Measurements from ENCODE around the gene NID1. TPM values are rescaled to one million over a fixed set of nuclear protein-coding genes. Genes with fewer than 3 reads are reported as not detected.
"Not testable (repeated sequence)": the region's sequence is repeated elsewhere in the genome, so short reads cannot be mapped to it uniquely, and the experiment has no call there.

NID1 gene
- polyA plus RNA-seq, 2 donors, result 3.9 to 11.6 TPM

GRCh38 chr1:236103646-236104218 is 38.8 kb upstream of the NID1 start:
- H3K36me3 ChIP-seq (ENCODE audit: control insufficient read depth in 2 of 2, insufficient read depth in 2 of 2, low read length in 1 of 2), result no peaks in the 10 kb centered on the region
- no peaks in the 10 kb centered on the region for H3K4me1 ChIP-seq (ENCODE audit: control insufficient read depth in 2 of 2, insufficient read depth in 2 of 2, low read length in 1 of 2)
- WGBS, 2 donors, result 19 to 22% methylated on average over 13 of the region's 13 CpGs
- H3K4me3 ChIP-seq (ENCODE audit: low read depth in 1 of 2, low read length in 2 of 2), result no peak overlapping the region
- no peaks in the 10 kb centered on the region for H3K27me3 ChIP-seq (ENCODE audit: control insufficient read depth in 1 of 2, insufficient read depth in 2 of 2, low read length in 2 of 2)
- H3K9me3 ChIP-seq (ENCODE audit: control insufficient read depth in 2 of 2, insufficient read depth in 1 of 2, low read depth in 1 of 2, low read length in 1 of 2), result no peaks in the 10 kb centered on the region
- no peak overlapping the region for H3K27ac ChIP-seq (ENCODE audit: low read depth in 2 of 2, low read length in 1 of 2)

GRCh38 chr1:236103059-236103458 is 38.2 kb upstream of the NID1 start:
- H3K4me1 ChIP-seq (ENCODE audit: control insufficient read depth in 2 of 2, insufficient read depth in 2 of 2, low read length in 1 of 2), result no peaks in the 10 kb centered on the region
- no peak overlapping the region for H3K4me3 ChIP-seq (ENCODE audit: low read depth in 1 of 2, low read length in 2 of 2)
- H3K27ac ChIP-seq (ENCODE audit: low read depth in 2 of 2, low read length in 1 of 2), result no peak overlapping the region
- H3K36me3 ChIP-seq (ENCODE audit: control insufficient read depth in 2 of 2, insufficient read depth in 2 of 2, low read length in 1 of 2), result no peaks in the 10 kb centered on the region
- WGBS, 2 donors, result 30 to 39% methylated on average over 7 of the region's 7 CpGs
- no peaks in the 10 kb centered on the region for H3K27me3 ChIP-seq (ENCODE audit: control insufficient read depth in 1 of 2, insufficient read depth in 2 of 2, low read length in 2 of 2)
- H3K9me3 ChIP-seq (ENCODE audit: control insufficient read depth in 2 of 2, insufficient read depth in 1 of 2, low read depth in 1 of 2, low read length in 1 of 2), result no peaks in the 10 kb centered on the region

- H3K4me3 ChIP-seq (ENCODE audit: low read depth in 1 of 2, low read length in 2 of 2), result no peak overlapping the region
- H3K4me1 ChIP-seq (ENCODE audit: control insufficient read depth in 2 of 2, insufficient read depth in 2 of 2, low read length in 1 of 2), result no peaks in the 10 kb centered on the region
- H3K36me3 ChIP-seq (ENCODE audit: control insufficient read depth in 2 of 2, insufficient read depth in 2 of 2, low read length in 1 of 2), result no peaks in the 10 kb centered on the region
- H3K27ac ChIP-seq (ENCODE audit: low read depth in 2 of 2, low read length in 1 of 2), result no peak overlapping the region
- H3K9me3 ChIP-seq (ENCODE audit: control insufficient read depth in 2 of 2, insufficient read depth in 1 of 2, low read depth in 1 of 2, low read length in 1 of 2), result no peaks in the 10 kb centered on the region
- no peaks in the 10 kb centered on the region for H3K27me3 ChIP-seq (ENCODE audit: control insufficient read depth in 1 of 2, insufficient read depth in 2 of 2, low read length in 2 of 2)
- 79 to 83% methylated on average over 11 of the region's 11 CpGs for WGBS, 2 donors
These were observed 37.7 kb upstream of the NID1 start for GRCh38 chr1:236102611-236103010.

- Histone ChIP-seq H3K4me1 (ENCODE audit: control insufficient read depth in 2 of 2, insufficient read depth in 2 of 2, low read length in 1 of 2) (no peaks in the 10 kb centered on the region), H3K4me3 (ENCODE audit: low read depth in 1 of 2, low read length in 2 of 2) (no peak overlapping the region), H3K27me3 (ENCODE audit: control insufficient read depth in 1 of 2, insufficient read depth in 2 of 2, low read length in 2 of 2) (no peaks in the 10 kb centered on the region), H3K27ac (ENCODE audit: low read depth in 2 of 2, low read length in 1 of 2) (no peak overlapping the region), H3K9me3 (ENCODE audit: control insufficient read depth in 2 of 2, insufficient read depth in 1 of 2, low read depth in 1 of 2, low read length in 1 of 2) (peaks cover 4 to 6% of the 10 kb centered on the region in 2 donors), H3K36me3 (ENCODE audit: control insufficient read depth in 2 of 2, insufficient read depth in 2 of 2, low read length in 1 of 2) (no peaks in the 10 kb centered on the region)
- WGBS, 2 donors, result 87 to 88% methylated on average over 10 of the region's 10 CpGs
These were observed 36.6 kb upstream of the NID1 start for GRCh38 chr1:236101233-236102200.

- no peaks in the 10 kb centered on the region for H3K36me3 ChIP-seq (ENCODE audit: control insufficient read depth in 2 of 2, insufficient read depth in 2 of 2, low read length in 1 of 2)
- WGBS, 2 donors, result 93 to 95% methylated on average over 15 of the region's 15 CpGs
- no peaks in the 10 kb centered on the region for H3K4me1 ChIP-seq (ENCODE audit: control insufficient read depth in 2 of 2, insufficient read depth in 2 of 2, low read length in 1 of 2)
- H3K4me3 ChIP-seq (ENCODE audit: low read depth in 1 of 2, low read length in 2 of 2), result no peak overlapping the region
- no peak overlapping the region for H3K27ac ChIP-seq (ENCODE audit: low read depth in 2 of 2, low read length in 1 of 2)
- peaks cover 4 to 6% of the 10 kb centered on the region in 2 donors for H3K9me3 ChIP-seq (ENCODE audit: control insufficient read depth in 2 of 2, insufficient read depth in 1 of 2, low read depth in 1 of 2, low read length in 1 of 2)
- H3K27me3 ChIP-seq (ENCODE audit: control insufficient read depth in 1 of 2, insufficient read depth in 2 of 2, low read length in 2 of 2), result no peaks in the 10 kb centered on the region
These were observed 35.9 kb upstream of the NID1 start for GRCh38 chr1:236100799-236101198.

- WGBS, 2 donors, result 32 to 53% methylated on average over 12 of the region's 12 CpGs
- no peaks in the 10 kb centered on the region for H3K36me3 ChIP-seq (ENCODE audit: control insufficient read depth in 2 of 2, insufficient read depth in 2 of 2, low read length in 1 of 2)
These were observed 34.6 kb upstream of the NID1 start for GRCh38 chr1:236099355-236099974.

GRCh38 chr1:236098267-236098666 is 33.4 kb upstream of the NID1 start:
- WGBS, 2 donors, result 98 to 100% methylated on average over 1 of the region's 1 CpG
- H3K4me3 ChIP-seq (ENCODE audit: low read depth in 1 of 2, low read length in 2 of 2), result no peak overlapping the region
- H3K27ac ChIP-seq (ENCODE audit: low read depth in 2 of 2, low read length in 1 of 2), result no peak overlapping the region
- H3K9me3 ChIP-seq (ENCODE audit: control insufficient read depth in 2 of 2, insufficient read depth in 1 of 2, low read depth in 1 of 2, low read length in 1 of 2), result peaks cover 4 to 6% of the 10 kb centered on the region in 2 donors
- no peaks in the 10 kb centered on the region for H3K4me1 ChIP-seq (ENCODE audit: control insufficient read depth in 2 of 2, insufficient read depth in 2 of 2, low read length in 1 of 2)
- no peaks in the 10 kb centered on the region for H3K27me3 ChIP-seq (ENCODE audit: control insufficient read depth in 1 of 2, insufficient read depth in 2 of 2, low read length in 2 of 2)
- H3K36me3 ChIP-seq (ENCODE audit: control insufficient read depth in 2 of 2, insufficient read depth in 2 of 2, low read length in 1 of 2), result no peaks in the 10 kb centered on the region

More at GRCh38 chr1:236099355-236099974, 34.6 kb upstream of the NID1 start:
- no peak overlapping the region for H3K27ac ChIP-seq (ENCODE audit: low read depth in 2 of 2, low read length in 1 of 2)
- peaks cover 4 to 6% of the 10 kb centered on the region in 2 donors for H3K9me3 ChIP-seq (ENCODE audit: control insufficient read depth in 2 of 2, insufficient read depth in 1 of 2, low read depth in 1 of 2, low read length in 1 of 2)
- H3K4me1 ChIP-seq (ENCODE audit: control insufficient read depth in 2 of 2, insufficient read depth in 2 of 2, low read length in 1 of 2), result no peaks in the 10 kb centered on the region
- H3K4me3 ChIP-seq (ENCODE audit: low read depth in 1 of 2, low read length in 2 of 2), result no peak overlapping the region
- no peaks in the 10 kb centered on the region for H3K27me3 ChIP-seq (ENCODE audit: control insufficient read depth in 1 of 2, insufficient read depth in 2 of 2, low read length in 2 of 2)

- not testable (repeated sequence) for H3K9me3 ChIP-seq (ENCODE audit: control insufficient read depth in 2 of 2, insufficient read depth in 1 of 2, low read depth in 1 of 2, low read length in 1 of 2); H3K27me3 ChIP-seq (ENCODE audit: control insufficient read depth in 1 of 2, insufficient read depth in 2 of 2, low read length in 2 of 2); H3K36me3 ChIP-seq (ENCODE audit: control insufficient read depth in 2 of 2, insufficient read depth in 2 of 2, low read length in 1 of 2); H3K4me1 ChIP-seq (ENCODE audit: control insufficient read depth in 2 of 2, insufficient read depth in 2 of 2, low read length in 1 of 2); H3K4me3 ChIP-seq (ENCODE audit: low read depth in 1 of 2, low read length in 2 of 2)
- WGBS, 2 donors, result 58 to 65% methylated on average over 15 of the region's 15 CpGs
- H3K27ac ChIP-seq (ENCODE audit: low read depth in 2 of 2, low read length in 1 of 2), result peak overlapping the region in 1 of 2 donors; percentile 3
These were observed 32.0 kb upstream of the NID1 start for GRCh38 chr1:236096660-236097482.

All from esophagus (tissue), 2 donors.